Gastroesophageal sphincter (tissue), 3 donors: ENCODE measurements around the gene SDE2.

Source experiments
- POLR2A ChIP-seq, 2 donors: fragments of 450-650 bp; IDR thresholded peaks; one replicate each; pipeline ENCODE4 v1.6.1; 2017; ENCODE audit warnings: antibody characterized with exemption in 2 of 2, mild to moderate bottlenecking in 2 of 2, moderate library complexity in 1 of 2
- POLR2AphosphoS5 ChIP-seq: sonication (generic); formaldehyde crosslinking; IDR thresholded peaks from one replicate; pipeline ENCODE4 v1.6.1; 2017; ENCODE audit warnings: antibody characterized with exemption
- TF ChIP-seq, protein P1 (sequence below), 4 experiments: fragments of 200-600 bp in 2 of 4; fragments of 450-650 bp in 2 of 4; sonication (generic) in 1 of 4; IDR thresholded peaks; one replicate each; pipeline ENCODE4 v1.5.1; 2017 to 2019; ENCODE audit warnings: antibody characterized with exemption in 4 of 4, mild to moderate bottlenecking in 2 of 4, moderate library complexity in 2 of 4

DNA sequence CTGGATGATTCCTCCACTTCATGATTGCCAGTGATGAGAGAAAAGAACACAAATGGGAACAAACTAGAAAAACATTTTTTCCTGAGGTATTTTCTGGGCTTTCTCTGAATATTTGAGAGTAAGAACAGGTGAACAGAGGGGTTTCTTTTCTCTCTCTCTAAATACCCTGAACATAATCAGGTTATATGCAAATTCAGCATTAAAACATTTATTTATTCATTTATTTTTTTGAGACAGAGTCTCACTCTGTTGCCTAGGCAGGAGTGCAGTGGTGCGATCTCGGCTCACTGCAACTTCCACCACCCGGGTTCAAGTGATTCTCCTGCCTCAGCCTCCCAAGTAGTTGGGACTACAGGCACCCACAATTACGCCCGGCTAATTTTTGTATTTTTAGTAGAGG lies 52.3 kb downstream of the SDE2 start:
- TF ChIP-seq, protein P1, sequence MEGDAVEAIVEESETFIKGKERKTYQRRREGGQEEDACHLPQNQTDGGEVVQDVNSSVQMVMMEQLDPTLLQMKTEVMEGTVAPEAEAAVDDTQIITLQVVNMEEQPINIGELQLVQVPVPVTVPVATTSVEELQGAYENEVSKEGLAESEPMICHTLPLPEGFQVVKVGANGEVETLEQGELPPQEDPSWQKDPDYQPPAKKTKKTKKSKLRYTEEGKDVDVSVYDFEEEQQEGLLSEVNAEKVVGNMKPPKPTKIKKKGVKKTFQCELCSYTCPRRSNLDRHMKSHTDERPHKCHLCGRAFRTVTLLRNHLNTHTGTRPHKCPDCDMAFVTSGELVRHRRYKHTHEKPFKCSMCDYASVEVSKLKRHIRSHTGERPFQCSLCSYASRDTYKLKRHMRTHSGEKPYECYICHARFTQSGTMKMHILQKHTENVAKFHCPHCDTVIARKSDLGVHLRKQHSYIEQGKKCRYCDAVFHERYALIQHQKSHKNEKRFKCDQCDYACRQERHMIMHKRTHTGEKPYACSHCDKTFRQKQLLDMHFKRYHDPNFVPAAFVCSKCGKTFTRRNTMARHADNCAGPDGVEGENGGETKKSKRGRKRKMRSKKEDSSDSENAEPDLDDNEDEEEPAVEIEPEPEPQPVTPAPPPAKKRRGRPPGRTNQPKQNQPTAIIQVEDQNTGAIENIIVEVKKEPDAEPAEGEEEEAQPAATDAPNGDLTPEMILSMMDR (IDR thresholded peaks at IDR 0.05) = no peak
- TF ChIP-seq POLR2A (IDR thresholded peaks at IDR 0.05) = no peak
- no peak for TF ChIP-seq POLR2AphosphoS5
